Forelimb muscle (tissue), 1 donor: ENCODE data around the gene SPTBN5. TPM values are rescaled to one million over a fixed set of nuclear protein-coding genes. Genes with fewer than 3 reads are reported as not detected.

Experiments used
- DNase-seq: peaks from one replicate; pipeline ENCODE4 v3.0.0-alpha.2; 2013; ENCODE audit warnings: low read depth
- polyA plus RNA-seq: library from polyadenylated mRNA; unstranded; fragments of 120-200 nt; gene quantifications from one replicate; pipeline ENCODE4 v1.2.1, GENCODE V29; 2013; ENCODE audit not compliant: insufficient read length

Gene SPTBN5
- polyA plus RNA-seq, 1 donor: 1.9 TPM

GRCh38 chr15:41926185-41927056, 32.6 kb upstream of the SPTBN5 start:
- no peak for DNase-seq

DNA sequence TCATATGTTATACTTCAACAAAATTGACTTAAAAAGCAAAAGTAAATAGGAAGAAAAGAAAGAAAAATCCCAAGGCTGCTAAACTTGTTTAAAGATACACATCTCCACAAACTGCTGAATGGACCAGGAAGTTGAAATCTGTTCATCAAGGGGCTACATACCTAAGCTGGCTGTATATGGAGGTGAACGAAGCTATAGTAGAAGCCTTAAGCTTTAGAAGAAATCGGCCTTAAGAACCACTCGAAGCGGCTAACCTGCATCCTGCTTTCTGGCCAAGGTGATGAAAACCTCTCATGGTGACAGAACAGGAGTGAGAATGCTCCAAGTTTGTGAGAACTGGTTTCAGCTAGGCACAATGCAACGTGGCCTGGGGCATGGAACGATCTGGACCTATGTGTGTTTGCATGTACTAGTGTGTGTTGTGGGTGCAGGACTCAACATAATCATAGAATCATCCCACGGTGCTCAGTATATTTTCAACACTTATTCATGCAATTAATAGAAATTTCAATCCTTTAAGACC, 31.3 kb upstream of the SPTBN5 start:
- DNase-seq: no peak

GRCh38 chr15:41923401-41923997, 29.6 kb upstream of the SPTBN5 start:
- DNase-seq: no peak

DNA sequence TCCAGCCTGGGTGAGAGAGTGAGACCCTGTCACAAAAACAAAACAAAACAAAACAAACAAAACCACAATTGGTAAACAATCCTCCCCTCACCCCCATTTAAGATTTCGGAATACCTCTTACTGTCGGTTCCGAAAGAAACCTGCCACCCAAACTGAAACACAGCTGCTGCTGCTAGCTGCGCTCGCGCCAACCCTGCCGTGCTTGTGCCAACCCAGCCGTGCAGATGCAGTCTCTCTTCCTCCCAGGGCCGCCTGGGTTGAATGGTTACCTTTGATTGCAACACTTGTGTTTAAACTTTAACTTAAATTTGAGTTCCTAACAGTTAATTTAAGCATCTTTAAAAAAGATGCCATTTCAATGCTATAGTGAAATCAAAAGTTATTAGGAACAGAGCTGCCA, 28.5 kb upstream of the SPTBN5 start:
- no peak for DNase-seq

- no peak for DNase-seq
Observed at GRCh38 chr15:41921639-41922038, 27.8 kb upstream of the SPTBN5 start.

DNA sequence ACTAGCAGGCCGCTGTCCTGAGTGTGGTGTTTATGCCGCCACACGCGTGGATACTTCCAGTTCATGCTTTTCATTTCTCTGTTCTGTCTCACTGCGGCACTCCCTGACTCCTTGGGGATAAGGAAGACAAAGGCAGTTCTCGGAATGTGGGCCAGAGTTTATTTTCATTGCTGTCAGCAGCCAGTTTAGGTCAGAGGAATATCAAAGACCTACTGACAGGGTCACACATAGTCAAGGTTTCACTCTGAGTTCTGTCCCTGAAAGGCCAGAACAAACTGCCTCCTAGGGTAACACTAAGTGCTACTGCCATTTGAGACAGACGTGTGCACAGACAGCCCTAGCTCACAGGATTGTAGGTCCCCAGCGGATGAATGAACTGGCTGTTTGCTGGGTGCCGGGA, 27.3 kb upstream of the SPTBN5 start:
- DNase-seq: no peak

GRCh38 chr15:41919954-41920538, 26.2 kb upstream of the SPTBN5 start:
- DNase-seq: no peak

DNA sequence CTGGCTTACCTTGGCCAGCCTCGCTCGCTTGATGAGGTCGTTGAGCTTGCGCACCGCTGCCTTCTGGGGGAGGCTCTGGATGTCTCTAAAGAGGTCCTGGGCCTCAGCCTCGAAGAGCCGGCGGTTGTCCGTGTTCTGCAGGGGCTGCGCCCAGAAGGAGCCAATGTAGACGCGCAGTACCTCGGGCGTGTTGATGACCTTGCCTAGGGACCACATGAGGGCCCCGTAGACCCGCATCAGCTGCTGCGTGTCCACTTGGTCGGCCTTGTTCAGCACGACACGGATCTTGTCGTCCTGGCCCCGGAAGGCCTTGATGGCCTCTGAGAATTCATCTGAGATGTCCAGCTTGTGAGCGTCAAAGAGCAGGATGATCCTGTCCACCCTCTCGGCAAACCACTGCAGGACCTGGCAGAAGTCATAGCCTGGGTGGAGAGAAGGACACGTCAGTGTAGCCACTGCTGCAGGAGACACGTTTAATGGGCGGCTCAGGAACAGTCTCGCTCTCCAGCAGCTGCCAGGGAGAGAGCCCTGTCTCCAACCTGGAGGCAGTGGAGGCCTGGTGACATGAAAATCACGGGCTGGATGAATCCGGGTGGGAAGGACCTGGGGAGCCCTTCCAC, 25.5 kb upstream of the SPTBN5 start:
- DNase-seq: no peak

- DNase-seq: no peak
Observed at GRCh38 chr15:41918506-41919126, 24.8 kb upstream of the SPTBN5 start.

- no peak for DNase-seq
Observed at GRCh38 chr15:41917767-41918430, 24.0 kb upstream of the SPTBN5 start.

- DNase-seq: no peak
Observed at GRCh38 chr15:41915255-41915994, 21.6 kb upstream of the SPTBN5 start.

- DNase-seq: no peak
Observed at GRCh38 chr15:41914411-41914810, 20.6 kb upstream of the SPTBN5 start.

- no peak for DNase-seq
Observed at GRCh38 chr15:41913256-41913655, 19.4 kb upstream of the SPTBN5 start.

DNA sequence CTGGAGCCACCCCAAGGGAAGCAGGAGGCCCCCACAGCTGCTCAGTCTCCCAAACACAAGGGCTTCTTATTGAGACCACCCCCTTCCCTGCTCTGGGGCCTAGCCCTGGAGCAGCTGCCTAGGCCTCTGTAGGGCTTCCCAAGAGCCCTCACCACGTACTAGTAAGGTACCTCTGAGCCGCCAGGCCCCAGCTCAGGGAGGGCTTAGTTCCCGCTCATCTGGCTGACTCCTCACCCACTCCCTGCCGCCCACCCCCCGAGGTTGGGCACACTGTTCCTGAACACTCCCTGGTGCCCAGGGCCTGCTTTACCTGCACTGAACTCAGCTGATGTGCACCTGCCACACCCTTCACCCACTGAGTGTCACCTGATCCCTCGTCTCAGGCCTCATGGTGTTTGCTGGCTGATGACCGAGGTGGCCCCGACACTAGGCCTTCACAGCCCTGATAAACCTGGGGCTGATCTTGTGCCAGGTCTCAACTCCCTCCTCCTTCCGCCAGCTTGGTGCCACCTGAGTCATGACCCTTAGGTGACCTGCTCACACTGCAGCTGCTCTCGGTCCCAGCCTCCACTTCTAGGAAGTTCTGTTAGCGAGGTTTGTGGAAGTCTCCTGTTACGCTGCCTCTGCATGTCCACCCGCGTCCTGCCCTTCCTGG, 18.0 kb upstream of the SPTBN5 start:
- no peak for DNase-seq

GRCh38 chr15:41908736-41909461, 15.0 kb upstream of the SPTBN5 start:
- no peak for DNase-seq

GRCh38 chr15:41907141-41907540, 13.3 kb upstream of the SPTBN5 start:
- no peak for DNase-seq

- DNase-seq: no peak
Observed at GRCh38 chr15:41906608-41907007, 12.8 kb upstream of the SPTBN5 start.

GRCh38 chr15:41905036-41905793, 11.4 kb upstream of the SPTBN5 start:
- DNase-seq: no peak
